ENCODE results near the gene CTSL.

The CTSL gene

DNA sequence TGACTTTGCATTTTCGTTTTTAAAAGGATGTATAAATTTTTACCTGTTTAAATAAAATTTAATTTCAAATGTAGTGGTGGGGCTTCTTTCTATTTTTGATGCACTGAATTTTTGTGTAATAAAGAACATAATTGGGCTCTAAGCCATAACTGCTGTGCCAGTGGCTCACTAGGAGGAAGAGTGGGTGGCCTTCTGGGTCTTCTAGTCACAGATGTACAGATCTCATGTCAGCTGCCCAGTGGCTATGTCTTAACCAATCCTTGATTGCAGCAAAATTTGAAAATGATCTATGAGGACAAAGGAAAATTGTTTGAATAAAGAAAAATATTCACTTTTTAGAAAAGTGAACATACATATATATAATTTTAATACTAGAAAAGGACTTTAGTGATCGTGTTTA, 5.4 kb downstream of the CTSL start:
- H3K4me3 ChIP-seq (ENCODE audit: low read depth, low read length): no peak overlapping the region
- H3K36me3 ChIP-seq (ENCODE audit: control insufficient read depth in 2 of 2, insufficient read depth in 1 of 2, low read length in 2 of 2): peaks cover 0 to 51% of the 10 kb centered on the region in 2 experiments
- no peaks in the 10 kb centered on the region for H3K4me1 ChIP-seq (ENCODE audit: control insufficient read depth, insufficient read depth, low read length)
- H3K9me3 ChIP-seq (ENCODE audit: control insufficient read depth, insufficient read depth, low read depth, low read length): no peaks in the 10 kb centered on the region
- ChIA-PET CTCF (no interaction called here), POLR2A (no interaction called here)
- no peak overlapping the region for H3K27ac ChIP-seq (ENCODE audit: extremely low read depth, low read depth, low read length)
- TF ChIP-seq ZNF239 (tag by site-specific recombination; IDR thresholded peaks at IDR 0.05): no peak
- TF ChIP-seq ZNF202 (tag by site-specific recombination; IDR thresholded peaks at IDR 0.05; ENCODE audit: borderline replicate concordance): no peak
- TF ChIP-seq, protein P1, sequence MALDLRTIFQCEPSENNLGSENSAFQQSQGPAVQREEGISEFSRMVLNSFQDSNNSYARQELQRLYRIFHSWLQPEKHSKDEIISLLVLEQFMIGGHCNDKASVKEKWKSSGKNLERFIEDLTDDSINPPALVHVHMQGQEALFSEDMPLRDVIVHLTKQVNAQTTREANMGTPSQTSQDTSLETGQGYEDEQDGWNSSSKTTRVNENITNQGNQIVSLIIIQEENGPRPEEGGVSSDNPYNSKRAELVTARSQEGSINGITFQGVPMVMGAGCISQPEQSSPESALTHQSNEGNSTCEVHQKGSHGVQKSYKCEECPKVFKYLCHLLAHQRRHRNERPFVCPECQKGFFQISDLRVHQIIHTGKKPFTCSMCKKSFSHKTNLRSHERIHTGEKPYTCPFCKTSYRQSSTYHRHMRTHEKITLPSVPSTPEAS (tag by site-specific recombination; IDR thresholded peaks at IDR 0.05): no peak
- TF ChIP-seq, protein P2, sequence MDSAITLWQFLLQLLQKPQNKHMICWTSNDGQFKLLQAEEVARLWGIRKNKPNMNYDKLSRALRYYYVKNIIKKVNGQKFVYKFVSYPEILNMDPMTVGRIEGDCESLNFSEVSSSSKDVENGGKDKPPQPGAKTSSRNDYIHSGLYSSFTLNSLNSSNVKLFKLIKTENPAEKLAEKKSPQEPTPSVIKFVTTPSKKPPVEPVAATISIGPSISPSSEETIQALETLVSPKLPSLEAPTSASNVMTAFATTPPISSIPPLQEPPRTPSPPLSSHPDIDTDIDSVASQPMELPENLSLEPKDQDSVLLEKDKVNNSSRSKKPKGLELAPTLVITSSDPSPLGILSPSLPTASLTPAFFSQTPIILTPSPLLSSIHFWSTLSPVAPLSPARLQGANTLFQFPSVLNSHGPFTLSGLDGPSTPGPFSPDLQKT (IDR thresholded peaks at IDR 0.05; ENCODE audit: borderline replicate concordance, low read depth, low read length): no peak
- TF ChIP-seq, protein P3, sequence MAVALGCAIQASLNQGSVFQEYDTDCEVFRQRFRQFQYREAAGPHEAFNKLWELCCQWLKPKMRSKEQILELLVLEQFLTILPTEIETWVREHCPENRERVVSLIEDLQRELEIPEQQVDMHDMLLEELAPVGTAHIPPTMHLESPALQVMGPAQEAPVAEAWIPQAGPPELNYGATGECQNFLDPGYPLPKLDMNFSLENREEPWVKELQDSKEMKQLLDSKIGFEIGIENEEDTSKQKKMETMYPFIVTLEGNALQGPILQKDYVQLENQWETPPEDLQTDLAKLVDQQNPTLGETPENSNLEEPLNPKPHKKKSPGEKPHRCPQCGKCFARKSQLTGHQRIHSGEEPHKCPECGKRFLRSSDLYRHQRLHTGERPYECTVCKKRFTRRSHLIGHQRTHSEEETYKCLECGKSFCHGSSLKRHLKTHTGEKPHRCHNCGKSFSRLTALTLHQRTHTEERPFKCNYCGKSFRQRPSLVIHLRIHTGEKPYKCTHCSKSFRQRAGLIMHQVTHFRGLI (tag by site-specific recombination; IDR thresholded peaks at IDR 0.05): no peak
- TF ChIP-seq AEBP2 (tag by site-specific recombination; IDR thresholded peaks at IDR 0.05; ENCODE audit: borderline replicate concordance): no peak
- TF ChIP-seq SP2 (tag by site-specific recombination; IDR thresholded peaks at IDR 0.05): no peak
- TF ChIP-seq ZNF654 (tag by site-specific recombination; IDR thresholded peaks at IDR 0.05; ENCODE audit: low read depth): no peak
- TF ChIP-seq, protein P4, sequence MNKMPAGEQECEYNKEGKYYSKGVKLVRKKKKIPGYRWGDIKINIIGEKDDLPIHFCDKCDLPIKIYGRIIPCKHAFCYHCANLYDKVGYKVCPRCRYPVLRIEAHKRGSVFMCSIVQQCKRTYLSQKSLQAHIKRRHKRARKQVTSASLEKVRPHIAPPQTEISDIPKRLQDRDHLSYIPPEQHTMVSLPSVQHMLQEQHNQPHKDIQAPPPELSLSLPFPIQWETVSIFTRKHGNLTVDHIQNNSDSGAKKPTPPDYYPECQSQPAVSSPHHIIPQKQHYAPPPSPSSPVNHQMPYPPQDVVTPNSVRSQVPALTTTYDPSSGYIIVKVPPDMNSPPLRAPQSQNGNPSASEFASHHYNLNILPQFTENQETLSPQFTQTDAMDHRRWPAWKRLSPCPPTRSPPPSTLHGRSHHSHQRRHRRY (tag by site-specific recombination; IDR thresholded peaks at IDR 0.05): no peak
- no peak for TF ChIP-seq ZBTB6 (tag by site-specific recombination; IDR thresholded peaks at IDR 0.05)
- no peak for TF ChIP-seq HOXA7 (CRISPR knock-in tag; IDR thresholded peaks at IDR 0.05; ENCODE audit: borderline replicate concordance)
- TF ChIP-seq ZNF561 (tag by site-specific recombination; IDR thresholded peaks at IDR 0.05; ENCODE audit: borderline replicate concordance): no peak
- TF ChIP-seq ZNF112 (tag by site-specific recombination; IDR thresholded peaks at IDR 0.05): no peak
- TF ChIP-seq SETDB1 (IDR thresholded peaks at IDR 0.05; ENCODE audit: insufficient read length, low read length): no peak
- no peak for TF ChIP-seq TRIM28 (IDR thresholded peaks at IDR 0.05; ENCODE audit: borderline replicate concordance, low read length)
- TF ChIP-seq ZNF132 (tag by site-specific recombination; IDR thresholded peaks at IDR 0.05; ENCODE audit: borderline replicate concordance): no peak

GRCh38 chr9:87732344-87732743, 6.4 kb downstream of the CTSL start:
- no peaks in the 10 kb centered on the region for H3K4me1 ChIP-seq (ENCODE audit: control insufficient read depth, insufficient read depth, low read length)
- TF ChIP-seq ZNF112 (tag by site-specific recombination; IDR thresholded peaks at IDR 0.05) (no peak), ZNF121 (tag by site-specific recombination; IDR thresholded peaks at IDR 0.05) (no peak), KLF1 (tag by site-specific recombination; IDR thresholded peaks at IDR 0.05) (no peak), PRDM1 (tag by site-specific recombination; IDR thresholded peaks at IDR 0.05) (no peak), ZBTB20 (tag by site-specific recombination; IDR thresholded peaks at IDR 0.05) (no peak), ZNF830 (tag by site-specific recombination; IDR thresholded peaks at IDR 0.05; ENCODE audit: low read depth) (no peak), ZNF138 (tag by site-specific recombination; IDR thresholded peaks at IDR 0.05; ENCODE audit: borderline replicate concordance) (no peak), ZNF580 (tag by site-specific recombination; IDR thresholded peaks at IDR 0.05) (no peak), TRIM28 (IDR thresholded peaks at IDR 0.05; ENCODE audit: borderline replicate concordance, low read length) (no peak)
- TF ChIP-seq, protein P5, sequence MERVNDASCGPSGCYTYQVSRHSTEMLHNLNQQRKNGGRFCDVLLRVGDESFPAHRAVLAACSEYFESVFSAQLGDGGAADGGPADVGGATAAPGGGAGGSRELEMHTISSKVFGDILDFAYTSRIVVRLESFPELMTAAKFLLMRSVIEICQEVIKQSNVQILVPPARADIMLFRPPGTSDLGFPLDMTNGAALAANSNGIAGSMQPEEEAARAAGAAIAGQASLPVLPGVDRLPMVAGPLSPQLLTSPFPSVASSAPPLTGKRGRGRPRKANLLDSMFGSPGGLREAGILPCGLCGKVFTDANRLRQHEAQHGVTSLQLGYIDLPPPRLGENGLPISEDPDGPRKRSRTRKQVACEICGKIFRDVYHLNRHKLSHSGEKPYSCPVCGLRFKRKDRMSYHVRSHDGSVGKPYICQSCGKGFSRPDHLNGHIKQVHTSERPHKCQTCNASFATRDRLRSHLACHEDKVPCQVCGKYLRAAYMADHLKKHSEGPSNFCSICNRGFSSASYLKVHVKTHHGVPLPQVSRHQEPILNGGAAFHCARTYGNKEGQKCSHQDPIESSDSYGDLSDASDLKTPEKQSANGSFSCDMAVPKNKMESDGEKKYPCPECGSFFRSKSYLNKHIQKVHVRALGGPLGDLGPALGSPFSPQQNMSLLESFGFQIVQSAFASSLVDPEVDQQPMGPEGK (tag by site-specific recombination; IDR thresholded peaks at IDR 0.05): no peak
- no peak overlapping the region for H3K27ac ChIP-seq (ENCODE audit: extremely low read depth, low read depth, low read length)
- peaks cover 0 to 51% of the 10 kb centered on the region in 2 experiments for H3K36me3 ChIP-seq (ENCODE audit: control insufficient read depth in 2 of 2, insufficient read depth in 1 of 2, low read length in 2 of 2)
- ChIA-PET POLR2A (no interaction called here), CTCF (interaction anchor here (0.6 kb wide), 2 partner anchors 32 to 1318 kb away, joined by 3 to 4 read pairs; no protein-coding TSS in a partner anchor)
- no peaks in the 10 kb centered on the region for H3K9me3 ChIP-seq (ENCODE audit: control insufficient read depth, insufficient read depth, low read depth, low read length)
- no peak overlapping the region for H3K4me3 ChIP-seq (ENCODE audit: low read depth, low read length)
